GM18507 (cell line): ENCODE measurements around the gene CELF4.
"Not testable (repeated sequence)": the region's sequence is repeated elsewhere in the genome, so short reads cannot be mapped to it uniquely, and the experiment has no call there.

ENCODE experiments used
- DNase-seq: peaks from one replicate; pipeline ENCODE4 v3.0.0; 2011; ENCODE audit warnings: low read depth; ENCODE audit not compliant: insufficient read length; ENCODE audit errors: extremely low spot score
- FAIRE-seq: peaks from 2 replicates; lab custom pipeline; 2011; peaks lifted over from hg19 to GRCh38; lab: Jason Lieb, UNC

Gene CELF4

GRCh38 chr18:37389684-37390368 lies 175.8 kb downstream of the CELF4 start:
- FAIRE-seq (no peak), DNase-seq (no peak)

GRCh38 chr18:37389041-37389440 lies 176.6 kb downstream of the CELF4 start:
- FAIRE-seq (no peak), DNase-seq (no peak)

DNA sequence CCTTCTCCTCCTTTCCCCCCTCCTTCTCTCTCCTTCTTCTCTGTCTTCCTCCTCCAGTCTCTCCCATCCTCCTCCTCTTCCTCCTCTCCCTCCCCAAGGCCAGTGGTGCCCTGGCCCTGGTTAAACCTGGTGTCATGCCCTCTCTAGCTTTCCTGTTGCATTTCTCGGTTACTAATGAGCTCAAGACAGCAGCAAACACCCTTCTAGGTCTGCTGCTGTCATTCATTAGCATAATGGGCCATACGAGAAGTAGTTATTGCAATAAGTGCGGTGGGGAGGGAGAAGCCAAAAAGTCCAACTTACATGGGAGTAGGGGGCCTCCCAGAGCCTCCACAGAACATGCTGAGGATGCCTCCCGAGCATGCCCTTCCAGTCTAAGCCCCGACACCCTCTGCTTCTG lies 177.2 kb downstream of the CELF4 start:
- DNase-seq (no peak), FAIRE-seq (no peak)

GRCh38 chr18:37385846-37386778 lies 179.5 kb downstream of the CELF4 start:
- no peak for DNase-seq

GRCh38 chr18:37383846-37384595 lies 181.6 kb downstream of the CELF4 start:
- DNase-seq: no peak
- FAIRE-seq: no peak

More at GRCh38 chr18:37385846-37386778, 179.5 kb downstream of the CELF4 start:
- no peak for FAIRE-seq

GRCh38 chr18:37383036-37383785 lies 182.4 kb downstream of the CELF4 start:
- FAIRE-seq: no peak
- no peak for DNase-seq

DNA sequence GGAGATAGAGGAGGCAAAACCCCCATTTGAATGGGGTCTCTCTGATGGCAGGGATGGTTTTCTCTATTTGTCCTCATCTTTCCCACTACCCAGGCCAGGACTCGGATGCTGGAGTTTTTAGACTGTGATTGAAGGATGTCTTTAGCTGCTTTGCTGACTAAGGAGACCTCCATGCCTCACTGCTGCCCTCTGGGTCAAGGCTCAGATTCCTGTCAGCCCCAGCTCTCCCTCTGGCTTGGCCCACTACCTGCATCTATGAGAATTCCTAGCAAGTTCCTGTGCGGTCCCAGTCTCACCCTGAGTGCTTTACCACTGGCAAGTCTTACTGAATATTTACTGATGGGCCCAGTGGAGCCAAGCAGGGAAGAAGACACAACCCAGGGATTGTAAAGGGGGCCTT lies 184.0 kb downstream of the CELF4 start:
- DNase-seq (no peak), FAIRE-seq (no peak)

DNA sequence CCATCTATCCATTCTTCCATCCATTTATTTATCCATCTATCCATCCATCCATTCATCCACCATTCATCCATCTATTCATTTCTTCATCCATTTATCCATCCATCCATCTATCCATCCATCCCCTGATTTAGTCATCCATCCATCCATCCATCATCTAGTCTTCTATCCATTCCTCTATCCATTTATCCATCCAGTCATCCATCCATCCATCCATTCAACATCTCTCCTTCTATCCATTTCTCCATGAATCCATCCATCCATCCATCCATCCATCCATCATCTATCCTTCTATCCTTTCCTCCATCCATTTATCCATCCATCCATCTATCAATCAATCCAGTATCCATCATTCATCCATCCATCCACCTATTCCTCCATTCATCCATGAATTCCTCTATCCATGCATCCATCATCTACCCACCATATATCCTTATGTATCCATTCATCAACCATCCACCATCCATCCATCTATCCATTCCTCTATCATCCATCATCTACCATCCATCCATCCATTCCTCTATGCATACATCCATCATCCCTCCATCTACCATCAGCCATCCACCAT lies 185.0 kb downstream of the CELF4 start:
- DNase-seq (no peak), FAIRE-seq (no peak)

GRCh38 chr18:37378336-37379010 lies 187.1 kb downstream of the CELF4 start:
- no peak for FAIRE-seq

GRCh38 chr18:37375181-37375580 lies 190.4 kb downstream of the CELF4 start:
- FAIRE-seq (no peak), DNase-seq (no peak)

More at GRCh38 chr18:37378336-37379010, 187.1 kb downstream of the CELF4 start:
- no peak for DNase-seq

DNA sequence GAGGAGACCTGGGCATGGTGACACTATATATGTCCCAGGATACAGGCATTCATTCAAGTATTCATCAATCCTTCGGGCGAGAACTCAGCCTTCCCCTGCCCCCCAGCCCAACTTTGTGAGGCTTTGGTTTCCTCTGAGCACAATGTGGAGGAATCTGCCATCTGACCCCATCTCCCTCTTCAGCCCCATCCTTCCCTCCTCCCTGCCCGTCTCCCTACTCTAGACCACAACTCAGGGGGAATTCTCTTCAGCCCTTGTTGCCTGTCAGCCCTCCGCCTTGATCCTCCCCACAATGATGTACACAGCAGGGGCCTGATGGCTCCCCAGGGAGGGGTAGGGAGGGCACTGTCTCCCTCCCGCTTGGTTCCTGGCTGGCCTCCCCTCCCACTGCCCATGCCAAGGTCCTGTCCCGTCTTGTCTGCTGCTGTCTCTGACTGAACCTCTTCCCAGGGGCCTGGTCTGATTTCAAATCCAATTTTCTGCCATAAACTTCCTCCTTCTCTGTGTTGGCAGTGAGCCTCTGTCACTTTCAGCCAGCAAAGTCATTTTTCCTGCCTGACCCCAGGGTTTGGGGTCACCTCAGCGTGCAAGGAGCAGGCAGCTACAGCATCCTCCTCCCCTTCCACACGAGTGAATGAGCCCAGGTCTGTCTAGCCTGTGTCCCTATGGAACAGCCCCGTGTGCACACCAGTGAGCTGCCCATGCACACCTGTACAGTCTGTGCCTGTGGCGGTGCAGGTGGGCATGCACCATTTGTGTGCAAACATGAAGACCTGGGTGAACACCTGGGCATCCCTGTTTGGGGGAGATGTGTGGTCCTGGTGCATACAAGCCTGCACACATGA lies 197.3 kb downstream of the CELF4 start:
- DNase-seq (no peak), FAIRE-seq (no peak)

- DNase-seq: no peak
Measured at GRCh38 chr18:37364237-37364636, 201.4 kb downstream of the CELF4 start.

GRCh38 chr18:37362158-37362890 lies 203.3 kb downstream of the CELF4 start:
- DNase-seq: no peak
- FAIRE-seq: no peak

More at GRCh38 chr18:37364237-37364636, 201.4 kb downstream of the CELF4 start:
- no peak for FAIRE-seq

GRCh38 chr18:37361335-37362157 lies 204.1 kb downstream of the CELF4 start:
- no peak for FAIRE-seq

DNA sequence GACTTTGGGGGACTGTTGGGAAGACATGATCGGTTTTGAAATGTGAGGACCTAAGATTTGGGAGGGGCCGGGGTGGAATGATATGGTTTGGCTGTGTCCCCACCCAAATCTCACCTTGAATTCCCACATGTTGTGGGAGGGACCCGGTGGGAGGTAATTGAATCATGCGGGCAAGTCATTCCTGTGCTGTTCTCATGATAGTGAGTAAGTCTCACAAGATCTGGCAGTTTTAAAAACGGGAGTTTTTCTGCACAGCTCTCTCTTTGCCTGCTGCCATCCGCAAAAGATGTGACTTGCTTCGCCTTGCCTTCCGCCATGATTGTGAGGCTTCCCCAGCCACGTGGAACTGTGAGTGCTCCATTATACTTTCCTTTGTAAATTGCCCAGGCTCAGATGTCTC lies 207.5 kb downstream of the CELF4 start:
- not testable (repeated sequence) for FAIRE-seq, DNase-seq

More at GRCh38 chr18:37361335-37362157, 204.1 kb downstream of the CELF4 start:
- DNase-seq: no peak

- no peak for FAIRE-seq
- DNase-seq: no peak
Measured at GRCh38 chr18:37355772-37356171, 209.8 kb downstream of the CELF4 start.
